Fibroblast of mammary gland (primary cell): ENCODE results near the gene STX4.

Experiments
- DNase-seq: peaks from one replicate; pipeline ENCODE4 v3.0.0-alpha.2; 2010; ENCODE audit warnings: low read depth
- H3K4me3 ChIP-seq: 2 replicates; pipeline ENCODE4 v1.5.1; 2011; ENCODE audit warnings: low read depth, mild to moderate bottlenecking, low read length, moderate library complexity; ENCODE audit not compliant: control insufficient read depth
- CTCF ChIP-seq: conservative IDR thresholded peaks from 2 replicates; pipeline ENCODE4 v1.5.1; 2011; ENCODE audit warnings: low read depth, low read length, inconsistent platforms; ENCODE audit not compliant: control insufficient read depth, insufficient read depth

The STX4 gene

GRCh38 chr16:31005350-31006085, 27.8 kb upstream of the STX4 start:
- TF ChIP-seq CTCF: no peak
- H3K4me3 ChIP-seq: no peak overlapping the region
- peak; percentile 65 for DNase-seq

- no peak for TF ChIP-seq CTCF
- no peak for DNase-seq
- no peak overlapping the region for H3K4me3 ChIP-seq
These were observed 27.3 kb upstream of the STX4 start for GRCh38 chr16:31006086-31006385.

GRCh38 chr16:31006589-31006988, 26.8 kb upstream of the STX4 start:
- no peak for DNase-seq
- H3K4me3 ChIP-seq: no peak overlapping the region
- TF ChIP-seq CTCF: no peak

- TF ChIP-seq CTCF: no peak
- DNase-seq: no peak
- no peak overlapping the region for H3K4me3 ChIP-seq
These were observed 25.7 kb upstream of the STX4 start for GRCh38 chr16:31007684-31008083.

- no peak for TF ChIP-seq CTCF
- DNase-seq: peak; percentile 70
These were observed 25.2 kb upstream of the STX4 start for GRCh38 chr16:31008149-31008548.

GRCh38 chr16:31008551-31008950, 24.8 kb upstream of the STX4 start:
- DNase-seq: no peak
- H3K4me3 ChIP-seq: no peak overlapping the region
- TF ChIP-seq CTCF: no peak

More at GRCh38 chr16:31008149-31008548, 25.2 kb upstream of the STX4 start:
- H3K4me3 ChIP-seq: no peak overlapping the region

- TF ChIP-seq CTCF: no peak
- H3K4me3 ChIP-seq: no peak overlapping the region
- no peak for DNase-seq
These were observed 24.2 kb upstream of the STX4 start for GRCh38 chr16:31009120-31009519.
